OCI-LY1 (cell line): ENCODE data around the gene PARD3B.

Experiments
- H2AFZ ChIP-seq: fragments of 200-600 bp; sonication (generic), shearing (Covaris generic); 2 replicates; pipeline ENCODE4 v1.6.0; 2014; ENCODE audit warnings: antibody characterized with exemption, mild to moderate bottlenecking, low read length
- H3F3A ChIP-seq: fragments of 200-600 bp; sonication (generic), shearing (Covaris generic); 2 replicates; pipeline ENCODE4 v1.6.0; 2014; ENCODE audit warnings: mild to moderate bottlenecking, antibody characterized with exemption, low read length, moderate library complexity; ENCODE audit not compliant: insufficient read depth
- H3K27ac ChIP-seq: fragments of 200-600 bp; sonication (generic); 2 replicates; pipeline ENCODE4 v1.5.1; 2014; ENCODE audit warnings: low read length, mixed run types, mild to moderate bottlenecking, low read depth; ENCODE audit not compliant: poor library complexity, severe bottlenecking
- H3K27me3 ChIP-seq: fragments of 200-600 bp; sonication (generic); 2 replicates; pipeline ENCODE4 v1.6.0; 2014; ENCODE audit warnings: antibody characterized with exemption, mild to moderate bottlenecking, low read length, moderate library complexity; ENCODE audit not compliant: insufficient read depth
- H3K36me3 ChIP-seq: fragments of 200-600 bp; sonication (generic); 2 replicates; pipeline ENCODE4 v1.6.1; 2014; ENCODE audit warnings: mild to moderate bottlenecking, antibody characterized with exemption, low read length, moderate library complexity, mixed read lengths; ENCODE audit not compliant: insufficient read depth
- H3K4me1 ChIP-seq: fragments of 200-600 bp; sonication (generic); 2 replicates; pipeline ENCODE4 v1.5.1; 2014; ENCODE audit warnings: mild to moderate bottlenecking, low read length, moderate library complexity; ENCODE audit not compliant: insufficient read depth, severe bottlenecking
- H3K4me2 ChIP-seq: fragments of 200-600 bp; sonication (generic), shearing (Covaris generic); 2 replicates; pipeline ENCODE4 v1.6.1; 2014; ENCODE audit warnings: low read length
- H3K4me3 ChIP-seq: fragments of 200-600 bp; sonication (generic); 2 replicates; pipeline ENCODE4 v1.5.1; 2014; ENCODE audit warnings: low read length, low read depth, mild to moderate bottlenecking, mixed read lengths; ENCODE audit not compliant: poor library complexity, severe bottlenecking
- H3K79me2 ChIP-seq: fragments of 200-600 bp; shearing (Covaris generic); 2 replicates; pipeline ENCODE4 v1.6.1; 2016; ENCODE audit warnings: mixed run types, low read length, mixed read lengths; ENCODE audit not compliant: insufficient read depth
- H3K9ac ChIP-seq: fragments of 200-600 bp; sonication (generic), shearing (Covaris generic); 2 replicates; pipeline ENCODE4 v1.6.1; 2014; ENCODE audit warnings: mild to moderate bottlenecking, low read length, mixed read lengths
- H3K9me2 ChIP-seq: fragments of 200-600 bp; sonication (generic), shearing (Covaris generic); 2 replicates; pipeline ENCODE4 v1.6.1; 2014; ENCODE audit warnings: low read depth, mild to moderate bottlenecking, low read length, mixed read lengths
- H3K9me3 ChIP-seq: fragments of 200-600 bp; shearing (Covaris generic); 2 replicates; pipeline ENCODE4 v1.6.1; 2014; ENCODE audit warnings: low read length, mixed read lengths
- H4K20me1 ChIP-seq: fragments of 200-600 bp; sonication (generic), shearing (Covaris generic); 2 replicates; pipeline ENCODE4 v1.6.0; 2016; ENCODE audit warnings: mild to moderate bottlenecking, low read length; ENCODE audit not compliant: insufficient read depth
- CTCF ChIP-seq: fragments of 200-600 bp; sonication (generic), shearing (Covaris generic); IDR thresholded peaks from 2 replicates; pipeline ENCODE4 v1.5.1; 2017; ENCODE audit warnings: mild to moderate bottlenecking, antibody characterized with exemption, low read length, moderate library complexity, mixed read lengths
- EZH2 ChIP-seq: fragments of 200-600 bp; sonication (generic), shearing (Covaris generic); IDR thresholded peaks from 2 replicates; pipeline ENCODE4 v1.8.0; 2017; ENCODE audit warnings: borderline replicate concordance, mixed run types, mild to moderate bottlenecking, antibody characterized with exemption, low read length, moderate library complexity, mixed read lengths

Gene PARD3B

GRCh38 chr2:205650931-205651330 is 1105.7 kb downstream of the PARD3B start:
- Histone ChIP-seq H3K36me3 (no peaks in the 10 kb centered on the region), H2AFZ (no peak overlapping the region), H3K9ac (no peak overlapping the region), H3K4me3 (no peak overlapping the region), H3K9me3 (no peaks in the 10 kb centered on the region), H4K20me1 (no peaks in the 10 kb centered on the region), H3K79me2 (no peaks in the 10 kb centered on the region), H3F3A (no peaks in the 10 kb centered on the region), H3K9me2 (no peaks in the 10 kb centered on the region), H3K27me3 (no peaks in the 10 kb centered on the region; the same call in 1 of the 2 replicates), H3K27ac (no peak overlapping the region), H3K4me2 (no peak overlapping the region), H3K4me1 (no peaks in the 10 kb centered on the region)
- no peak for TF ChIP-seq CTCF
- no peak for TF ChIP-seq EZH2

- H3K9me3 ChIP-seq, result no peaks in the 10 kb centered on the region
- H3K27ac ChIP-seq, result no peak overlapping the region
- no peaks in the 10 kb centered on the region for H3K79me2 ChIP-seq
- no peak overlapping the region for H3K9ac ChIP-seq
- H3F3A ChIP-seq, result no peaks in the 10 kb centered on the region
- H3K9me2 ChIP-seq, result no peaks in the 10 kb centered on the region
- no peaks in the 10 kb centered on the region for H3K36me3 ChIP-seq
- no peaks in the 10 kb centered on the region; the same call in 1 of the 2 replicates for H3K27me3 ChIP-seq
- no peaks in the 10 kb centered on the region for H3K4me1 ChIP-seq
- TF ChIP-seq EZH2, result no peak
- no peak for TF ChIP-seq CTCF
- H3K4me3 ChIP-seq, result no peak overlapping the region
- no peak overlapping the region for H3K4me2 ChIP-seq
- H4K20me1 ChIP-seq, result no peaks in the 10 kb centered on the region
- H2AFZ ChIP-seq, result no peak overlapping the region
Observed at GRCh38 chr2:205651719-205652118, 1106.4 kb downstream of the PARD3B start.

- H3K27me3 ChIP-seq, result no peaks in the 10 kb centered on the region; the same call in 1 of the 2 replicates
- H2AFZ ChIP-seq, result no peak overlapping the region
- H3K9me2 ChIP-seq, result no peaks in the 10 kb centered on the region
- no peaks in the 10 kb centered on the region for H4K20me1 ChIP-seq
- no peaks in the 10 kb centered on the region for H3K9me3 ChIP-seq
- H3K4me1 ChIP-seq, result no peaks in the 10 kb centered on the region
- H3K4me3 ChIP-seq, result no peak overlapping the region
- no peak overlapping the region for H3K9ac ChIP-seq
- TF ChIP-seq CTCF (no peak), EZH2 (no peak)
- H3K36me3 ChIP-seq, result no peaks in the 10 kb centered on the region
- no peaks in the 10 kb centered on the region for H3K79me2 ChIP-seq
- H3K4me2 ChIP-seq, result no peak overlapping the region
- H3F3A ChIP-seq, result no peaks in the 10 kb centered on the region
- no peak overlapping the region for H3K27ac ChIP-seq
Observed at GRCh38 chr2:205654878-205655605, 1109.8 kb downstream of the PARD3B start.
